ENCODE measurements around the gene ADORA3.

The ADORA3 gene

GRCh38 chr1:111503585-111504060 lies at the start of gene ADORA3, which contains the start of gene TMIGD3:
ADORA3 (minus strand) TSS chr1:111503633; CDS start chr1:111503354, 279 bp downstream.
TMIGD3 (minus strand) TSS chr1:111503633; CDS start chr1:111503354, 279 bp downstream.
- TF ChIP-seq USF1 (IDR thresholded peaks at IDR 0.05) (no peak), RAD21 (IDR thresholded peaks at IDR 0.05; ENCODE audit: low read depth) (no peak), EGR1 (IDR thresholded peaks at IDR 0.05) (no peak), FOXM1 (IDR thresholded peaks at IDR 0.05; ENCODE audit: borderline replicate concordance, low read depth) (no peak), CEBPB (IDR thresholded peaks at IDR 0.05) (no peak), TEAD4 (IDR thresholded peaks at IDR 0.05) (no peak), MAX (IDR thresholded peaks at IDR 0.05) (no peak), TCF12 (IDR thresholded peaks at IDR 0.05; ENCODE audit: low read depth) (no peak), YY1 (IDR thresholded peaks at IDR 0.05; ENCODE audit: low read depth) (no peak), CREB1 (IDR thresholded peaks at IDR 0.05; ENCODE audit: low read depth) (no peak), EP300 (IDR thresholded peaks at IDR 0.05; ENCODE audit: borderline replicate concordance) (no peak), REST (IDR thresholded peaks at IDR 0.05; ENCODE audit: low read depth) (no peak)

- TF ChIP-seq EP300 (IDR thresholded peaks at IDR 0.05; ENCODE audit: borderline replicate concordance) = no peak
- TF ChIP-seq RAD21 (IDR thresholded peaks at IDR 0.05; ENCODE audit: low read depth) = no peak
- no peak for TF ChIP-seq EGR1 (IDR thresholded peaks at IDR 0.05)
- no peak for TF ChIP-seq TCF12 (IDR thresholded peaks at IDR 0.05; ENCODE audit: low read depth)
- no peak for TF ChIP-seq TAF1 (IDR thresholded peaks at IDR 0.05; ENCODE audit: low read depth)
- TF ChIP-seq FOXM1 (IDR thresholded peaks at IDR 0.05; ENCODE audit: borderline replicate concordance, low read depth) = no peak
- no peak for TF ChIP-seq REST (IDR thresholded peaks at IDR 0.05; ENCODE audit: low read depth)
- TF ChIP-seq TEAD4 (IDR thresholded peaks at IDR 0.05) = no peak
- no peak for TF ChIP-seq MAX (IDR thresholded peaks at IDR 0.05)
- no peak for TF ChIP-seq CEBPB (IDR thresholded peaks at IDR 0.05)
- TF ChIP-seq USF1 (IDR thresholded peaks at IDR 0.05) = no peak
- no peak for TF ChIP-seq CREB1 (IDR thresholded peaks at IDR 0.05; ENCODE audit: low read depth)
Measured at GRCh38 chr1:111553196-111553595, 49.8 kb upstream of the ADORA3 start.

- TF ChIP-seq YY1 (IDR thresholded peaks at IDR 0.05; ENCODE audit: low read depth) (no peak), RAD21 (IDR thresholded peaks at IDR 0.05; ENCODE audit: low read depth) (no peak), EP300 (IDR thresholded peaks at IDR 0.05; ENCODE audit: borderline replicate concordance) (no peak), FOXM1 (IDR thresholded peaks at IDR 0.05; ENCODE audit: borderline replicate concordance, low read depth) (no peak), TCF12 (IDR thresholded peaks at IDR 0.05; ENCODE audit: low read depth) (no peak), TAF1 (IDR thresholded peaks at IDR 0.05; ENCODE audit: low read depth) (no peak), CREB1 (IDR thresholded peaks at IDR 0.05; ENCODE audit: low read depth) (no peak), ZBTB7A (IDR thresholded peaks at IDR 0.05; ENCODE audit: low read depth) (no peak), NFIC (IDR thresholded peaks at IDR 0.05) (no peak)
Measured at GRCh38 chr1:111552587-111552986, 49.2 kb upstream of the ADORA3 start.

- TF ChIP-seq FOXM1 (IDR thresholded peaks at IDR 0.05; ENCODE audit: borderline replicate concordance, low read depth) (no peak), CREB1 (IDR thresholded peaks at IDR 0.05; ENCODE audit: low read depth) (no peak), EGR1 (IDR thresholded peaks at IDR 0.05) (no peak), TEAD4 (IDR thresholded peaks at IDR 0.05) (no peak), CEBPB (IDR thresholded peaks at IDR 0.05) (no peak), REST (IDR thresholded peaks at IDR 0.05; ENCODE audit: low read depth) (no peak), TCF12 (IDR thresholded peaks at IDR 0.05; ENCODE audit: low read depth) (no peak), NFIC (IDR thresholded peaks at IDR 0.05) (no peak), EP300 (IDR thresholded peaks at IDR 0.05; ENCODE audit: borderline replicate concordance) (no peak), YY1 (IDR thresholded peaks at IDR 0.05; ENCODE audit: low read depth) (no peak), USF1 (IDR thresholded peaks at IDR 0.05) (no peak), MAX (IDR thresholded peaks at IDR 0.05) (no peak), ZBTB7A (IDR thresholded peaks at IDR 0.05; ENCODE audit: low read depth) (no peak)
Measured at GRCh38 chr1:111551623-111552411, 48.4 kb upstream of the ADORA3 start.
